Suppressor macrophage treated with lipopolysaccharide for 1 hour (primary cell): ENCODE measurements around the gene KIF2A.
A peak's percentile ranks its signal among the peaks of the same experiment; 100 is the strongest.

Experiments used
- DNase-seq, 3 donors: peaks; one replicate each; pipeline ENCODE4 v3.0.0-alpha.2; 2020 to 2022

KIF2A gene

GRCh38 chr5:62296998-62297397 is 9.0 kb upstream of the KIF2A start:
- DNase-seq, result no peak

- DNase-seq, result no peak
Observed at GRCh38 chr5:62298118-62298517, 7.9 kb upstream of the KIF2A start.

GRCh38 chr5:62299101-62299500 is 6.9 kb upstream of the KIF2A start:
- no peak for DNase-seq

- DNase-seq, result no peak
Observed at GRCh38 chr5:62299600-62299999, 6.4 kb upstream of the KIF2A start.

- DNase-seq, result no peak
Observed at GRCh38 chr5:62305358-62305714, 670 bp upstream of the KIF2A start.

- peak; percentile 47 to 78 (median 57) for DNase-seq
Observed at GRCh38 chr5:62306323-62306895, 403 bp downstream of the KIF2A start.

GRCh38 chr5:62306896-62307689 is 1.1 kb downstream of the KIF2A start:
- peak; percentile 49 to 71 (median 57) for DNase-seq

- DNase-seq, result no peak
Observed at GRCh38 chr5:62308439-62308838, 2.4 kb downstream of the KIF2A start.

GRCh38 chr5:62309107-62309506 is 3.1 kb downstream of the KIF2A start:
- peak in 1 of 3 donors; percentile 10 for DNase-seq

GRCh38 chr5:62310426-62311143 is 4.6 kb downstream of the KIF2A start:
- DNase-seq, result peak; percentile 57 to 59 (median 58)

- DNase-seq, result peak; percentile 22 to 56 (median 53)
Observed at GRCh38 chr5:62312036-62312435, 6.0 kb downstream of the KIF2A start.

- no peak for DNase-seq
Observed at GRCh38 chr5:62312674-62313073, 6.7 kb downstream of the KIF2A start.

- DNase-seq, result peak in 1 of 3 donors; percentile 10
Observed at GRCh38 chr5:62314213-62314830, 8.3 kb downstream of the KIF2A start.

- DNase-seq, result no peak
Observed at GRCh38 chr5:62315376-62316175, 9.6 kb downstream of the KIF2A start.

- no peak for DNase-seq
Observed at GRCh38 chr5:62316176-62316502, 10.1 kb downstream of the KIF2A start.

GRCh38 chr5:62317810-62318209 is 11.8 kb downstream of the KIF2A start:
- peak in 1 of 3 donors; percentile 27 for DNase-seq

GRCh38 chr5:62322484-62322883 is 16.5 kb downstream of the KIF2A start:
- no peak for DNase-seq

GRCh38 chr5:62326302-62326701 is 20.3 kb downstream of the KIF2A start:
- no peak for DNase-seq

- no peak for DNase-seq
Observed at GRCh38 chr5:62326702-62327101, 20.7 kb downstream of the KIF2A start.

GRCh38 chr5:62327138-62328053 is 21.4 kb downstream of the KIF2A start:
- DNase-seq, result no peak

GRCh38 chr5:62328772-62329491 is 22.9 kb downstream of the KIF2A start:
- no peak for DNase-seq
